Measurements from ENCODE around the gene AUNIP. TPM values are rescaled to one million over a fixed set of nuclear protein-coding genes. Genes with fewer than 3 reads are reported as not detected.
A peak's percentile ranks its signal among the peaks of the same experiment; 100 is the strongest.

Gene AUNIP
- total RNA-seq, 1 donor from 2014 or later = 1.9 TPM

DNA sequence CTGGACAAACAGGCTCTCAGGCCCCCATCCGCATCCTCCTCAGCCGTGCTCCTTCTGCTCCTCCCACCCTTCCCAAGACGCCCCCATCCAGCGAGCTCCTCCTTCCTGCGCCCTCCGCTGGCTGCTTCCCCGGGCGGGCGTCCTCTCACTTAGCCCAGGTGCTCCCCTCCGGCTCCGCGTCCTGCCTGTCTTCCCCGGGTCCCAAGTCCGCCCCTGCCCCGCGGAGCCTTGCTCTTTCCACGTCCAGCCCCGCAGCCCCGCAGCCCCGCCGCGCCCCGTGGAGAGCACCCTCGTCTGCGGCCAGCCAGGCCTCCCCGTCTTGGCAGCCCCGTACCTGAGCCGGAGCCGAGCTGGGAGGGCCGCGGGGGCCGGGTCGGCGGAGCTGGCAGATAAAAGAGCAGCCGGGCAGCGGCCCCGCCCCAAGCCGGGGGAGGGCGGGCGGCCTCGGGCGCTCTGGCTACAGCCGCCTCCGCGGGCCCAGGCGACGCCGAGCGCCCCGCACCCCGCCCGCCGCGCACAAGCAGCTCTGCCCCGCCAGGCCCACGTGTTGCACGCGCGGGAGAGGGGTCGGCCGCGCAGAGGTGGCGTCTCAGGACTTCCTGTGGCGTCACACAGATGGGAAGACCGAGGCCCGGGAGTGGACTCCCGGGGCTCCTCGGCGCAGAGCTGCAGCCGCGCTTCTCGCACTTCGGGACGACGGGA is 16.0 kb upstream of the AUNIP start, which contains the start of gene PAQR7:
Gene PAQR7 (minus strand): TSS at position 555 of the 702 bp plus-strand sequence. CDS start 11,869 bp downstream, outside the sequence.
- Mint-ChIP-seq H3K36me3 (ENCODE audit: unreplicated experiment) (no peaks in the 10 kb centered on the region), H3K4me1 (ENCODE audit: unreplicated experiment) (peaks cover 19% of the 10 kb centered on the region), H3K4me3 (ENCODE audit: unreplicated experiment) (peak within 1 kb of the TSS; percentile 87), H3K27me3 (ENCODE audit: unreplicated experiment) (no peaks in the 10 kb centered on the region), H3K27ac (ENCODE audit: unreplicated experiment) (peak within 1 kb of the TSS; percentile 77), H3K9me3 (ENCODE audit: unreplicated experiment) (no peaks in the 10 kb centered on the region)
- TF ChIP-seq, protein P1, sequence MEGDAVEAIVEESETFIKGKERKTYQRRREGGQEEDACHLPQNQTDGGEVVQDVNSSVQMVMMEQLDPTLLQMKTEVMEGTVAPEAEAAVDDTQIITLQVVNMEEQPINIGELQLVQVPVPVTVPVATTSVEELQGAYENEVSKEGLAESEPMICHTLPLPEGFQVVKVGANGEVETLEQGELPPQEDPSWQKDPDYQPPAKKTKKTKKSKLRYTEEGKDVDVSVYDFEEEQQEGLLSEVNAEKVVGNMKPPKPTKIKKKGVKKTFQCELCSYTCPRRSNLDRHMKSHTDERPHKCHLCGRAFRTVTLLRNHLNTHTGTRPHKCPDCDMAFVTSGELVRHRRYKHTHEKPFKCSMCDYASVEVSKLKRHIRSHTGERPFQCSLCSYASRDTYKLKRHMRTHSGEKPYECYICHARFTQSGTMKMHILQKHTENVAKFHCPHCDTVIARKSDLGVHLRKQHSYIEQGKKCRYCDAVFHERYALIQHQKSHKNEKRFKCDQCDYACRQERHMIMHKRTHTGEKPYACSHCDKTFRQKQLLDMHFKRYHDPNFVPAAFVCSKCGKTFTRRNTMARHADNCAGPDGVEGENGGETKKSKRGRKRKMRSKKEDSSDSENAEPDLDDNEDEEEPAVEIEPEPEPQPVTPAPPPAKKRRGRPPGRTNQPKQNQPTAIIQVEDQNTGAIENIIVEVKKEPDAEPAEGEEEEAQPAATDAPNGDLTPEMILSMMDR (IDR thresholded peaks at IDR 0.05) = peak; percentile 22
- DNase-seq (ENCODE audit: extremely low spot score, unreplicated experiment) = no peak

DNA sequence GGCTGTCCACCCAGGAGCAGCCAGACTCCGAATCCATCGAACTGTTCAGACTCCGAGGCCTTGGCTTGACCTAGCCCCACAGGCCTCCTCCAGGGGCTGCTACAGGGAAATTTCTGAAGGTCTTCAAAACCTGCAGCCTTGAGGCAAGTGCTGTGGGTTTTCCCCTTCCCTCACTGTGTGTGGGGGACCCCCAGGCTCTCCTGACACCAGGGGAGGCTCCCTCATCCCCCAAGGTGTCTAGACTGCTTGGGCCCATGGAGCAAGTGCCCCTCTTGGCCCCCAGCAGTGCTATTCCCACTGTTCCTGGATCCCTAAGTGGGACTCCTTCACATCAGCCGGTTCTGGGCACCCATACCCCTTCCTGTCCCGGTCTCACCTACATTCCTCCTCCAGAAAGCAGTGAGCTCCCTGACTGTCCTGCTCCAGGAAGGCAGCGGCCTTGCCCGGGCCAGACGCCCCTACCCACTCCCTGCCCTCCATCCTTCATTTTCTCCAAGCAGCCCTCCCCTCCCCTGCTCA is 15.4 kb upstream of the AUNIP start:
- Mint-ChIP-seq H3K27me3 (ENCODE audit: unreplicated experiment) (no peaks in the 10 kb centered on the region), H3K36me3 (ENCODE audit: unreplicated experiment) (peaks cover 2% of the 10 kb centered on the region), H3K4me1 (ENCODE audit: unreplicated experiment) (peaks cover 19% of the 10 kb centered on the region), H3K9me3 (ENCODE audit: unreplicated experiment) (no peaks in the 10 kb centered on the region), H3K27ac (ENCODE audit: unreplicated experiment) (peak overlapping the region; percentile 77), H3K4me3 (ENCODE audit: unreplicated experiment) (peak overlapping the region; percentile 87)
- TF ChIP-seq, protein P1 (IDR thresholded peaks at IDR 0.05) = no peak
- DNase-seq (ENCODE audit: extremely low spot score, unreplicated experiment) = no peak

DNA sequence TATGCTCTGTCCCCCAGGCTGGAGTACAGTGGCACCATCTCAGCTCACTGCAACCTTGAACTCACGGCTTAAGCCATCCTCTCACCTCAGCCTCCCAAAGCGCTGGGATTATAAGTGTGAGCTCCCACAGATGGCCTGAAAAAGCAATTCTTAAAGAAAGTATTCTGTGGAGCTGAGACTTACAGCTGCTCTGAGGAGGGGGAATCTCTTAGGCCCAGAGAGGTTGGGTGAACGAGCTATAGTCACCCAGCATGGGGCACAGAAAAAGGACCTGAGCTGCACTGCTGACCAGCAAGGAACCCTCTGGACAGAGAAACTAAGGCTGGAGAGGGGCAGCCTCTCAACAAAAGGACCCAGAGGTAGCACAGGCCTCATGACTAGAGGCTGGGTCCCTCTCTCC is 15.0 kb upstream of the AUNIP start:
- H3K9me3 Mint-ChIP-seq (ENCODE audit: unreplicated experiment) = no peaks in the 10 kb centered on the region
- DNase-seq (ENCODE audit: extremely low spot score, unreplicated experiment) = no peak
- H3K27me3 Mint-ChIP-seq (ENCODE audit: unreplicated experiment) = no peaks in the 10 kb centered on the region
- peaks cover 19% of the 10 kb centered on the region for H3K4me1 Mint-ChIP-seq (ENCODE audit: unreplicated experiment)
- TF ChIP-seq, protein P1 (IDR thresholded peaks at IDR 0.05) = no peak
- no peak overlapping the region for H3K4me3 Mint-ChIP-seq (ENCODE audit: unreplicated experiment)
- H3K27ac Mint-ChIP-seq (ENCODE audit: unreplicated experiment) = no peak overlapping the region
- H3K36me3 Mint-ChIP-seq (ENCODE audit: unreplicated experiment) = peaks cover 3% of the 10 kb centered on the region

DNA sequence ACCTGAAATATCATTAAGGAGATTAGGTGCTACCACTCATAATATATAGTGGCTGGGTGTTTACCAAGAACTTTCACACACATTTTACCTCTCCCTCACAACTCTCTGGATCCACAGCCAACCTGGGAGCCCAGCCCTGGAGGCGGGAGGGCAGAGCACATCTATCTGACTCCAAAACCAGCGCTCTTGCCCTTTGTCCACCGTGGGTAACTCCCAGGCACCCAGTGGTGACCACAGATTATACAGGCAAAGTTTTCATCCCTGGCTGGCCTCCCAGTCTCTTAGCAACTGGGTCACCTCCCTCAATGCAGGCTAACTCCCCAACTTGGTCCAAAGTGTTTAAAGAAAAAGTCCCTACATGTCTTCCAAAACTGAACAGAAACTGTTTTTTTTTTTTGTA is 13.9 kb upstream of the AUNIP start:
- Mint-ChIP-seq H3K9me3 (ENCODE audit: unreplicated experiment) (no peaks in the 10 kb centered on the region), H3K36me3 (ENCODE audit: unreplicated experiment) (peaks cover 3% of the 10 kb centered on the region), H3K27ac (ENCODE audit: unreplicated experiment) (no peak overlapping the region), H3K4me3 (ENCODE audit: unreplicated experiment) (no peak overlapping the region), H3K27me3 (ENCODE audit: unreplicated experiment) (no peaks in the 10 kb centered on the region), H3K4me1 (ENCODE audit: unreplicated experiment) (peaks cover 19% of the 10 kb centered on the region)
- DNase-seq (ENCODE audit: extremely low spot score, unreplicated experiment) = no peak
- TF ChIP-seq, protein P1 (IDR thresholded peaks at IDR 0.05) = no peak

DNA sequence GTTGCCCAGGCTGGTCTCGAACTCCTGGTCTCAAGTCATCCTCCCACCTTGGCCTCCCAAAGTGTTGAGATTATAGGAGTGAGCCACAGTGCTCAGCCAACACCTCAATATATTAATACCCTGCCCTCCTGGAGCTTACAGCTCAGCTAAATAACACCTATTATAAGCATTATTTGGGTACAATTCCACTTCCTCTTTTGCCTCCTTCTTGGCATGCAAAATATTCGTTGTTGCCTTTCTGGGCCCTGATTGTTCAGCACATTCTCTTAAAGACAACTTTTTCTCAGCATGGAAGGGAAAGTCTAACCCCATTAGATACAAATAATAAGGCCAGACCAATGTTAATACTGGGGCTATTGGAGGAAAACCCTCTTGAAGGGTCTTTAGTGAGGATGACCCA is 13.5 kb upstream of the AUNIP start:
- no peak overlapping the region for H3K4me3 Mint-ChIP-seq (ENCODE audit: unreplicated experiment)
- H3K27me3 Mint-ChIP-seq (ENCODE audit: unreplicated experiment) = no peaks in the 10 kb centered on the region
- peaks cover 19% of the 10 kb centered on the region for H3K4me1 Mint-ChIP-seq (ENCODE audit: unreplicated experiment)

More for the DNA sequence above, 13.5 kb upstream of the AUNIP start:
- Mint-ChIP-seq H3K9me3 (ENCODE audit: unreplicated experiment) (no peaks in the 10 kb centered on the region), H3K36me3 (ENCODE audit: unreplicated experiment) (peaks cover 3% of the 10 kb centered on the region), H3K27ac (ENCODE audit: unreplicated experiment) (no peak overlapping the region)
- TF ChIP-seq, protein P1 (IDR thresholded peaks at IDR 0.05) = no peak
- DNase-seq (ENCODE audit: extremely low spot score, unreplicated experiment) = no peak
